ENCODE results near the gene LTA.
A peak's percentile ranks its signal among the peaks of the same experiment; 100 is the strongest.

LTA gene

DNA sequence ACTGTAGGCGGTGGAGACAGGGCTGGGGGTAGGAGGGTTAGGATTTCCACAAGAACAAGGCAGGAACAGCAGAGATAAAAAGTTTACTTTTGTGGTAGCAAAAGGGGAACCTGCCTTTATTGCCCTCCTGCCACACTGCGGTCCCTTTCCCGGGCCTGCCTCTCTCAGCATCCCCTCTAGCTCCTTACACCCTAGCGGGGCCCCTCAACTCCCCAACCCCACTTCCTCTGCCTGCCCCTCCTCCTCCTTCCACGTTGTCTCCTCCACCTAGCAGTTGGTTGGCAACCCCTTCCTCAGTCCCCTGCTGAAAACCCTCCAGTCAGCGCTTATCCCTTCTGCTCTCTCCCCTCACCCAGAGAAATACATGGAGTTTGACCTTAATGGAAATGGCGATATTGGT lies 43.7 kb downstream of the LTA start:
- H3K4me3 ChIP-seq (ENCODE audit: low read depth, low read length), result no peak overlapping the region
- H3K4me1 ChIP-seq, result no peaks in the 10 kb centered on the region
- H3K9me3 ChIP-seq, result no peaks in the 10 kb centered on the region
- no peaks in the 10 kb centered on the region for H3K27me3 ChIP-seq
- DNase-seq, result no peak
- H3K36me3 ChIP-seq, result no peaks in the 10 kb centered on the region
- TF ChIP-seq, protein P1, sequence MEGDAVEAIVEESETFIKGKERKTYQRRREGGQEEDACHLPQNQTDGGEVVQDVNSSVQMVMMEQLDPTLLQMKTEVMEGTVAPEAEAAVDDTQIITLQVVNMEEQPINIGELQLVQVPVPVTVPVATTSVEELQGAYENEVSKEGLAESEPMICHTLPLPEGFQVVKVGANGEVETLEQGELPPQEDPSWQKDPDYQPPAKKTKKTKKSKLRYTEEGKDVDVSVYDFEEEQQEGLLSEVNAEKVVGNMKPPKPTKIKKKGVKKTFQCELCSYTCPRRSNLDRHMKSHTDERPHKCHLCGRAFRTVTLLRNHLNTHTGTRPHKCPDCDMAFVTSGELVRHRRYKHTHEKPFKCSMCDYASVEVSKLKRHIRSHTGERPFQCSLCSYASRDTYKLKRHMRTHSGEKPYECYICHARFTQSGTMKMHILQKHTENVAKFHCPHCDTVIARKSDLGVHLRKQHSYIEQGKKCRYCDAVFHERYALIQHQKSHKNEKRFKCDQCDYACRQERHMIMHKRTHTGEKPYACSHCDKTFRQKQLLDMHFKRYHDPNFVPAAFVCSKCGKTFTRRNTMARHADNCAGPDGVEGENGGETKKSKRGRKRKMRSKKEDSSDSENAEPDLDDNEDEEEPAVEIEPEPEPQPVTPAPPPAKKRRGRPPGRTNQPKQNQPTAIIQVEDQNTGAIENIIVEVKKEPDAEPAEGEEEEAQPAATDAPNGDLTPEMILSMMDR (IDR thresholded peaks at IDR 0.05; ENCODE audit: low read depth, low read length), result no peak

DNA sequence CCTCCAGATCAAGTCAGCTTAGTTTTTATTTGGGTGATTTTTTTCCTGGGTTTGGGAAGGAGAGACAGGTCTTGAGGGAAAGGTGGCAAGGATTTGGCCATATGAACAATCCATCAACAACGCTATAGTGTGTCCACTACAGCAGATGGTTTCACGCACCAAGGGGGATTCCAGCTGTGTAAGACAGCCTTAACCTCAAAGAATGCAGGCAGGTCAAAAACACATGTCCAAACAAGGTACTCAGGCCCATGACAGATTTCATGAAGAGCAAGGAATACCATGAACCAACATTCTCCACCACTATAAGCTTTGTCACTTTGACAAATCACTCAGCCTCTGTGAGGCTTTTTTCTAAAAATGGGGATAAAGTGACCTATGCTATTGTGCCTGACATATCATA lies 44.9 kb downstream of the LTA start:
- Histone ChIP-seq H3K4me1 (no peaks in the 10 kb centered on the region), H3K36me3 (peaks cover 5% of the 10 kb centered on the region; the same call in 1 of the 2 replicates), H3K27me3 (no peaks in the 10 kb centered on the region), H3K4me3 (ENCODE audit: low read depth, low read length) (no peak overlapping the region), H3K9me3 (no peaks in the 10 kb centered on the region)
- DNase-seq, result no peak
- TF ChIP-seq, protein P1 (IDR thresholded peaks at IDR 0.05; ENCODE audit: low read depth, low read length), result no peak

DNA sequence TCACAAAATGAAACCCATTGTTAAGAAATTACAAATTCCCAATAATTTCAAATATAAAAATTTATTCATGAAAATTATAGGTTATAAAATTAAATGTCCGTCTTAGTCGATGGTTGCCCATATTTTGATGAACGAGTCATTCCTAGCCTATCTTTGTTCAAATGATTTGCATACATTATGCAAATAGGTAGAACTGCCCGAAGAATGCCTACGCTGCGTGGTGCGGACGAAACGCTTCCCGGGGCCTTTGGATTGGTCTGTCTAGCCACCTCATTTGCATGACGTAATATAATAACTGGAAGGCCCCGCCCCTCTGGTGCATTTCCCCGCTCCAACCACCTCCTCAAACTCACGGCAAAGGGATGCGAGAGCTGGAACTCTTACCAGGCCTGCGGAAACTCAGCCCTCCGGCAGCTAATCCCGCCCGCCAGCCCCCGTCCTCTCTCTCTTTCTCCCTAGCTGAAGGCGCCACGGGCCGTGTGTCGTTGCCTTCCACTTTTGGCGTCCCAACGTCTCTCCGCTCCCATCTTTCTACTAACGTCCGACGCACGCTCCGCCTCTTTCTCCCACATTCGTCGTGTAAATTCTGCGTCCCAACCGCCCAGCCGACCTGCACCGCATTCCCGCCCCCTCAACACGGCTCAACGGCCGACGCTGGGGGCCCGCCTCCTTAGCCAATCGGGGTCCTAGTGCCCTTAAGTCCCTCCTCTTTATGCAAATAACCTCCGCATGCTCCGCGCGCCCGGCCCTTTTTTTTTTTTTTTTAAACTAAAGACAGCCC lies 47.9 kb downstream of the LTA start:
- H3K9me3 ChIP-seq, result no peaks in the 10 kb centered on the region
- H3K36me3 ChIP-seq, result peaks cover 32% of the 10 kb centered on the region

DNA sequence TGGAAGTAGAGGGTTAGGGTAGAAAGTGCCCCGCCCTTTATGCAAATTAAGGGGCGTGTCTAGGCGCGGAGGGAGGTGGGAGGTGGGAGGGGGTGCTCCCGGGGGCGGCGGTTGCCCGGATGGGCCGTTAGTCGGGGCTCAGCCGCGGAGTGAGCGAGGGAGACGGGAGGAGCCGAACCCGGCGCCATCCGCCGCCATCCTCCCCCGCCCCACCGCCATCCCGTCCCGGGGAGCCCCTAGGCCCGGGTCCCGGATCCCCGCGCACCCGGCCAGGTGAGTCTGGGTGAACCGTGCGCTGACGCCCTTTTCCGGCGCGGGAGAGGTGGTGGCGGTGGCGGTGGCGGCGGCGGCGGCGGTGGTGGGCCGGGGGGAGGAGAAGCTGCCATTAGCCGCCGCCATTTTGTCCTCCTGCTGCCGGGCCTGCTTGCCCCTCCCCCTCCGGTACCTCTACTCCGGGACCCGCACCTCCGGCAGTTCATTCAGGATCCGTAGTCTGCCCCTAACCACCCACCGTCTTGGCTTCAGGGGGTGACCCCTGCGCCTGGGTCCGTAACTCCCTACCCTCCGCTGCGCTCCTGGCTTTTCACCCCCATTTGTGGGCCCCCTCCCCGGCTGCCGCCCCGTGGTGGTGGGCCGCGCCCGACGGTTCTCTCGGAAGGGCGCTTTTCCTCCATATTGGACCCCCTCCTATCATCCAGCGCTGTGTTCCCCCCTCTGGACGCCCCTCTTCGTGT lies 48.7 kb downstream of the LTA start, which contains the start of gene PRRC2A:
PRRC2A (plus strand) TSS at position 130 of the 734 bp plus-strand sequence. CDS start 2,075 bp downstream, outside the sequence.
- Histone ChIP-seq H3K36me3 (peaks cover 39% of the 10 kb centered on the region), H3K27me3 (no peaks in the 10 kb centered on the region), H3K9me3 (no peaks in the 10 kb centered on the region), H3K4me3 (ENCODE audit: low read depth, low read length) (peak within 1 kb of the TSS; percentile 85), H3K4me1 (no peaks in the 10 kb centered on the region)
- DNase-seq, result peak; percentile 96
- TF ChIP-seq, protein P1 (IDR thresholded peaks at IDR 0.05; ENCODE audit: low read depth, low read length), result no peak

More for the DNA sequence above, 47.9 kb downstream of the LTA start:
- TF ChIP-seq, protein P1 (IDR thresholded peaks at IDR 0.05; ENCODE audit: low read depth, low read length), result no peak
- Histone ChIP-seq H3K4me3 (ENCODE audit: low read depth, low read length) (peak overlapping the region; percentile 70), H3K27me3 (no peaks in the 10 kb centered on the region), H3K4me1 (no peaks in the 10 kb centered on the region)
- DNase-seq, result peak; percentile 97

DNA sequence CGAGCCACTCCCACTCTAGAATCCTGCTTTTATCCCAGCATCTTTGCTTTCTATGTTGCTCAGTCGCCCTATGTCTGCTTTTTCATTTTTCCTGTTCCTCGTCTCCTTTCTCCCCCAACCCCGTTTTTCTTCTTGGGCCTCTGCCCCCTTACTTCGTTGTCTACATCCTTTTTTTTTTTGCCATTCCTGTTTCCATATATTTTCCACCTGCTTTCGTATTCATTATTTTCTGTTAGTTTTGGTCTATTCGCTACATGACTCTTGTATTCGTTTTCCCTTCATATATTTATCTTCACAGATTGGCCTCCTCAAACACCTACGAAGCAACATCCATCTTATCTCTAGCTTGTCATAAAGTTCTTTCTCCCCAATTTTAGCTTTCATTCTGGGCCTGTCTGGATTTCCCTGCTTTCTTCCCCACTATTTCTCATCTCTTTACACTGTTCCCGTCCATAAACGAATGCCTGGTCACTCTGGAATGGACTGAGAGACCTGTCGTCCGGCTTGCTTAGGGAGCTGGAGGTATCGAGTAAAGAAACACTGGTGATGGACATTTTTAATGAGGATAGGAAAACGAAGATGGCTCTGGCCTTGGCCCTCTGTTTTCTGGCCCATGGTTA lies 49.3 kb downstream of the LTA start:
- Histone ChIP-seq H3K4me1 (no peaks in the 10 kb centered on the region), H3K27me3 (no peaks in the 10 kb centered on the region), H3K36me3 (peaks cover 46% of the 10 kb centered on the region), H3K4me3 (ENCODE audit: low read depth, low read length) (peak overlapping the region; percentile 85), H3K9me3 (no peaks in the 10 kb centered on the region)
- no peak for DNase-seq
- TF ChIP-seq, protein P1 (IDR thresholded peaks at IDR 0.05; ENCODE audit: low read depth, low read length), result no peak

All from BE2C (cell line).